Heart right ventricle (tissue), 16 donors: ENCODE measurements around the gene SEL1L. TPM values are rescaled to one million over a fixed set of nuclear protein-coding genes. Genes with fewer than 3 reads are reported as not detected.

Source experiments
- ATAC-seq, 8 donors: fragments of 200-7000 bp; cut with Tn5 transposase; one replicate each; pipeline ENCODE4 v1.9.1; 2020; ENCODE audit warnings: mild to moderate bottlenecking in 8 of 8, moderate library complexity in 8 of 8, moderate number of reproducible peaks in 1 of 8
- DNase-seq, 2 donors: peaks; one replicate each; pipeline ENCODE4 v3.0.0-alpha.2; 2020
- H3K27ac ChIP-seq, 10 donors: fragments of 200-600 bp; sonication (generic) in 2 of 10; one replicate each; pipeline versions ENCODE4 v1.5.0 to v1.8.0; 2020 to 2022; ENCODE audit warnings: mild to moderate bottlenecking in 3 of 10
- H3K27me3 ChIP-seq, 7 donors: fragments of 200-600 bp; one replicate each; pipeline ENCODE4 v1.8.0; 2021 to 2022; ENCODE audit warnings: mild to moderate bottlenecking in 2 of 7
- H3K36me3 ChIP-seq, 9 donors: fragments of 200-600 bp; sonication (generic) in 1 of 9; one replicate each; pipeline versions ENCODE4 v1.5.0 to v1.8.0; 2020 to 2022; ENCODE audit warnings: mild to moderate bottlenecking in 2 of 9
- H3K4me1 ChIP-seq, 9 donors: fragments of 200-600 bp; sonication (generic) in 1 of 9; one replicate each; pipeline versions ENCODE4 v1.5.0 to v1.8.0; 2020 to 2022; ENCODE audit warnings: mild to moderate bottlenecking in 4 of 9
- H3K4me3 ChIP-seq, 10 donors: fragments of 200-600 bp; sonication (generic) in 2 of 10; one replicate each; pipeline versions ENCODE4 v1.5.0 to v1.8.0; 2020 to 2022; ENCODE audit warnings: mild to moderate bottlenecking in 7 of 10, moderate library complexity in 2 of 10
- H3K9me3 ChIP-seq, 11 donors: fragments of 200-600 bp in 10 of 11; sonication (generic) in 2 of 11; one replicate each; pipeline versions ENCODE4 v1.5.0 to v1.8.0; 2013 to 2022; ENCODE audit warnings: mild to moderate bottlenecking in 2 of 11, control low read depth in 1 of 11, moderate library complexity in 1 of 11
- CTCF ChIP-seq, 9 donors: fragments of 200-600 bp; sonication (generic) in 2 of 9; IDR thresholded peaks; one replicate each; pipeline versions ENCODE4 v1.5.0 to v1.8.0; 2021 to 2022; ENCODE audit warnings: antibody characterized with exemption in 9 of 9, mild to moderate bottlenecking in 5 of 9, moderate library complexity in 1 of 9
- WGBS, 2 donors: extraction: QIAGEN DNeasy Blood & Tissue Kit; methylation state at CpG; one replicate each; pipeline ENCODE4 v1.1.7; 2013; ENCODE audit warnings: inconsistent platforms in 1 of 2; 5-methylcytosine and 5-hydroxymethylcytosine counted together
- intact Hi-C, 10 donors: fragments of 100-400 bp; cut with DNase I; formaldehyde crosslinking; loops; one replicate each; pipeline versions ENCODE4 v1.11.1 to v1.14.2; 2022
- polyA plus RNA-seq, 2 donors: library from polyadenylated mRNA; stranded (reverse); fragments of 200-250 nt; gene quantifications; one replicate each; pipeline ENCODE4 v1.2.3, GENCODE V29; 2013
- total RNA-seq, 10 donors: library from RNA; stranded (reverse); fragmentation: NEBNext Ultra II Directional in 3 of 10; extraction: Animal tissue kit (Norgen Biotek cat#: 25700) in 3 of 10; gene quantifications; one replicate each; pipeline versions ENCODE4 v1.2.1 to v1.2.4, GENCODE V29; 2021 to 2023
- donor health status: Arrhythmogenic right ventricular cardiomyopathy.
- donor health status: ischemic (EF 13 %, LVEDD 7.1; RV severe dilation, severe dysfunction).
- donor health status: healthy with polysubstance abuse.
- donor health status: DM: no; HTN: yes; CAD: no.
- donor health status: DM: no; HTN: no; CAD: no.
- donor health status: ischemic (EF 25% LVEDD 6.9; RV normal size, moderate dysfunction).
- donor health status: ischemic (EF 25% LVEDD 5.7; RV mildly dilated, moderate dysfunction).
- donor health status: healthy.
- donor health status: DM: yes; HTN: yes; CAD: no.
- donor health status: Ischemic cardiomyopathy.
- donor health status: ischemic (EF 35%, LVEDD 5.7; RV mildly dilated, moderate dysfunction).
- donor health status: nonischemic (EF 11% LVEDD 7.7; RV severe dilation, severe dysfunction).
- donor health status: DM: yes; HTN: yes; CAD: no.
- donor health status: PGD.
- donor health status: ischemic (EF 29% LVEDD 5.4; RV normal size, mild dysfunction).
- donor health status: nonischemic (EF 23%, LVEDD 6.1; RV moderate dilation, normal function).

SEL1L gene
- total and polyA plus RNA-seq, 12 donors: 10.6 to 87.7 (median 57.1) TPM

DNA sequence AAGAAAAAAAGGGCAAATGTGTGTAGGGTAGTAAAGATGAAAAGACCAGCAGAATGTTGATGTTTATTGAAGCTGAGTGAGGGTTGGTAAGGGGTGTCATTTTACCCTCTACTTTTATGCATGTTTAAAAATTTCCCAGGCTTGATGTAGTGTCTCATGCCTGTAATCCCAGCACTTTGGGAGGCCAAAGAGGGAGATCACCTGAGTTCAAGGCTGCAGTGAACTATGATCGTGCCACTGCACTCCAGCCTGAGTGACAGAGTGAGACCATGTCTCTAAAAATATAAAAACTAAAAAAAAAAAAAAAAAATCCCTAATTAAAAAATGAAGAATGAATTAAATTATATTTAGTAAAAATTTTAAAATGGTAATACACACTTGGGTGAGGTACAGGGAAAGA lies 8.5 kb downstream of the SEL1L start:
- H3K27ac ChIP-seq: no peak overlapping the region
- 79 to 86% methylated on average over 1 of the region's 1 CpG for WGBS, 2 donors
- no peak for ATAC-seq
- no peak for DNase-seq
- peaks cover 0 to 43% (median 18%) of the 10 kb centered on the region in 9 donors for H3K4me1 ChIP-seq
- no peaks in the 10 kb centered on the region for H3K27me3 ChIP-seq
- intact Hi-C loops: no loop called here
- no peaks in the 10 kb centered on the region for H3K9me3 ChIP-seq
- no peak for TF ChIP-seq CTCF (IDR thresholded peaks at IDR 0.05)
- H3K4me3 ChIP-seq: no peak overlapping the region
- peaks cover 0 to 68% (median 29%) of the 10 kb centered on the region in 9 donors for H3K36me3 ChIP-seq

DNA sequence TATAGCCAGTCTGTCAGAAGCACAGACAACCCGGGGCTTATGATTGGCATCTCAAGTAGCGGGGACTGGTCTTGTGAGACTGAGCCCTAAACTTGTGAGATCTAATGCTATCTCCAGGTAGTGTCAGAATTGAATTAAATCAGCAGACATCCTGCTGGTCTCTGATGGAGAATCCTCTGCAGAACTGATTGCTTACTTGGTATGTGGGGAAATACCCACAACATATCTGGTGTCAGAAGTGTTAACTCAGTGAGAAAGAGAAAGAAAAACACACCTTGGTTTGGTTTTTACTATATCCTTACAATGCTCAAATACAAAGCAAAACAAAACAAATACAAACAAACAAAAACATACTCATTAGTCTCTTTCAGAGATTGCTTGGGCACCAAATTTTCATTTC lies 10.0 kb downstream of the SEL1L start:
- no peak for DNase-seq
- Histone ChIP-seq H3K27ac (no peak overlapping the region), H3K9me3 (no peaks in the 10 kb centered on the region), H3K27me3 (no peaks in the 10 kb centered on the region), H3K4me3 (no peak overlapping the region), H3K4me1 (peaks cover 6 to 43% (median 22%) of the 10 kb centered on the region in 9 donors), H3K36me3 (peaks cover 0 to 74% (median 29%) of the 10 kb centered on the region in 9 donors)
- ATAC-seq: no peak
- intact Hi-C loops: no loop called here
- WGBS, 2 donors: 69 to 70% methylated on average over 2 of the region's 2 CpGs
- TF ChIP-seq CTCF (IDR thresholded peaks at IDR 0.05): no peak

GRCh38 chr14:81523016-81523415 lies 10.6 kb downstream of the SEL1L start:
- peaks cover 0 to 80% (median 29%) of the 10 kb centered on the region in 9 donors for H3K36me3 ChIP-seq
- intact Hi-C loops: no loop called here
- H3K27ac ChIP-seq: no peak overlapping the region
- ATAC-seq (no peak), DNase-seq (no peak)
- TF ChIP-seq CTCF (IDR thresholded peaks at IDR 0.05): no peak
- 82 to 85% methylated on average over 4 of the region's 4 CpGs for WGBS, 2 donors
- no peaks in the 10 kb centered on the region for H3K27me3 ChIP-seq
- no peaks in the 10 kb centered on the region for H3K9me3 ChIP-seq
- peaks cover 6 to 43% (median 26%) of the 10 kb centered on the region in 9 donors for H3K4me1 ChIP-seq
- no peak overlapping the region for H3K4me3 ChIP-seq

GRCh38 chr14:81521356-81521755 lies 12.3 kb downstream of the SEL1L start:
- Histone ChIP-seq H3K4me3 (no peak overlapping the region), H3K9me3 (no peaks in the 10 kb centered on the region), H3K27me3 (no peaks in the 10 kb centered on the region), H3K36me3 (peaks cover 0 to 88% (median 29%) of the 10 kb centered on the region in 9 donors), H3K27ac (peak overlapping the region in 1 of 10 donors; percentile 92), H3K4me1 (peaks cover 6 to 51% (median 40%) of the 10 kb centered on the region in 9 donors)
- 95 to 97% methylated on average over 4 of the region's 4 CpGs for WGBS, 2 donors
- TF ChIP-seq CTCF (IDR thresholded peaks at IDR 0.05): no peak
- no peak for DNase-seq
- intact Hi-C loops: no loop called here
- no peak for ATAC-seq
